Sciatic nerve (tissue), 2 donors: ENCODE measurements around the gene CFAP410. TPM values are rescaled to one million over a fixed set of nuclear protein-coding genes. Genes with fewer than 3 reads are reported as not detected.
"Not testable (repeated sequence)": the region's sequence is repeated elsewhere in the genome, so short reads cannot be mapped to it uniquely, and the experiment has no call there.

Experiments used
- ATAC-seq: fragments of 200-7000 bp; cut with Tn5 transposase; one replicate; pipeline ENCODE4 v1.9.1; 2020; ENCODE audit warnings: mild to moderate bottlenecking, moderate library complexity
- DNase-seq: peaks from one replicate; pipeline ENCODE4 v3.0.0-alpha.2; 2020; ENCODE audit warnings: low spot score
- intact Hi-C: fragments of 100-400 bp; cut with DNase I; formaldehyde crosslinking; loops from one replicate; pipeline ENCODE4 v1.14.2; 2022
- total RNA-seq: library from RNA; stranded (reverse); fragmentation: NEBNext Ultra II Directional; extraction: Animal tissue kit (Norgen Biotek cat#: 25700); gene quantifications from one replicate; pipeline ENCODE4 v1.2.1, GENCODE V29; 2021
- donor health status: DM: no; HTN: no; CAD: no.
- donor health status: DM: no; HTN: no; CAD: no.

The CFAP410 gene
- total RNA-seq, 1 donor from 2014 or later = 26.7 TPM

- no peak for DNase-seq
- intact Hi-C loops = loop anchor here (10.0 kb wide), 1 partner anchor 302 kb away; no protein-coding TSS in a partner anchor
- peak; percentile 60 for ATAC-seq
These were observed 32.1 kb downstream of the CFAP410 start for GRCh38 chr21:44306936-44307704.

GRCh38 chr21:44305691-44306090, 33.5 kb downstream of the CFAP410 start:
- DNase-seq (no peak), ATAC-seq (no peak)
- intact Hi-C loops = loop anchor here (10.0 kb wide), 1 partner anchor 301 kb away; no protein-coding TSS in a partner anchor

GRCh38 chr21:44304877-44305293, 34.3 kb downstream of the CFAP410 start:
- ATAC-seq (peak; percentile 20), DNase-seq (no peak)
- intact Hi-C loops = loop anchor here (10.0 kb wide), 1 partner anchor 300 kb away; no protein-coding TSS in a partner anchor

- DNase-seq (no peak), ATAC-seq (no peak)
- intact Hi-C loops = loop anchor here (10.0 kb wide), 1 partner anchor 299 kb away; no protein-coding TSS in a partner anchor
These were observed 35.1 kb downstream of the CFAP410 start for GRCh38 chr21:44304011-44304616.

GRCh38 chr21:44303490-44303981, 35.7 kb downstream of the CFAP410 start:
- DNase-seq (no peak), ATAC-seq (no peak)
- intact Hi-C loops = loop anchor here (10.0 kb wide), 1 partner anchor 299 kb away; no protein-coding TSS in a partner anchor

GRCh38 chr21:44302573-44303401, 36.4 kb downstream of the CFAP410 start:
- intact Hi-C loops = loop anchor here (10.0 kb wide), 1 partner anchor 298 kb away; no protein-coding TSS in a partner anchor
- DNase-seq, ATAC-seq: not testable (repeated sequence)

- no peak for ATAC-seq
- intact Hi-C loops = loop anchor here (2.0 to 10.0 kb wide), 2 partner anchors 297 to 507 kb away; no protein-coding TSS in a partner anchor
- DNase-seq = no peak
These were observed 37.2 kb downstream of the CFAP410 start for GRCh38 chr21:44301961-44302406.

GRCh38 chr21:44301141-44301540, 38.0 kb downstream of the CFAP410 start:
- intact Hi-C loops = loop anchor here (2.0 to 10.0 kb wide), 2 partner anchors 296 to 508 kb away; no protein-coding TSS in a partner anchor
- ATAC-seq (no peak), DNase-seq (no peak)

GRCh38 chr21:44300262-44300959, 38.8 kb downstream of the CFAP410 start:
- ATAC-seq (peak; percentile 53), DNase-seq (peak; percentile 88)
- intact Hi-C loops = loop anchor here (2.0 to 10.0 kb wide), 2 partner anchors 296 to 508 kb away; no protein-coding TSS in a partner anchor

GRCh38 chr21:44299458-44300261, 39.5 kb downstream of the CFAP410 start, which contains the start of gene PFKL:
TSS of gene PFKL (plus strand) at chr21:44300053. CDS start at chr21:44300106, 53 bp downstream.
- ATAC-seq (peak; percentile 50), DNase-seq (peak; percentile 87)
- intact Hi-C loops = loop anchor here (2.0 to 10.0 kb wide), 2 partner anchors 295 to 509 kb away; no protein-coding TSS in a partner anchor

- DNase-seq (no peak), ATAC-seq (no peak)
- intact Hi-C loops = no loop called here
These were observed 40.1 kb downstream of the CFAP410 start for GRCh38 chr21:44299085-44299457.

GRCh38 chr21:44298301-44298700, 40.9 kb downstream of the CFAP410 start:
- intact Hi-C loops = no loop called here
- DNase-seq (no peak), ATAC-seq (no peak)

- ATAC-seq (peak; percentile 68), DNase-seq (peak; percentile 93)
- intact Hi-C loops = no loop called here
These were observed 41.5 kb downstream of the CFAP410 start for GRCh38 chr21:44297525-44298290.

- no peak for ATAC-seq
- no peak for DNase-seq
- intact Hi-C loops = no loop called here
These were observed 42.3 kb downstream of the CFAP410 start for GRCh38 chr21:44296916-44297315.

- DNase-seq (no peak), ATAC-seq (no peak)
- intact Hi-C loops = no loop called here
These were observed 43.1 kb downstream of the CFAP410 start for GRCh38 chr21:44296103-44296519.

- DNase-seq (no peak), ATAC-seq (no peak)
- intact Hi-C loops = no loop called here
These were observed 43.5 kb downstream of the CFAP410 start for GRCh38 chr21:44295646-44296045.
